ENCODE measurements around the gene USP6NL.

USP6NL gene

GRCh38 chr10:11414314-11415038 is 197.0 kb downstream of the USP6NL start:
- TF ChIP-seq CTCF (IDR thresholded peaks at IDR 0.05; ENCODE audit: low read depth, low read length) = no peak
- no peak for DNase-seq (ENCODE audit: low read depth, low spot score)
- in situ Hi-C loops (cut with HindIII; ENCODE audit: low sequenced_read_pairs) = no loop called here
- H3K4me3 ChIP-seq (ENCODE audit: low read depth, low read length) = no peak overlapping the region

DNA sequence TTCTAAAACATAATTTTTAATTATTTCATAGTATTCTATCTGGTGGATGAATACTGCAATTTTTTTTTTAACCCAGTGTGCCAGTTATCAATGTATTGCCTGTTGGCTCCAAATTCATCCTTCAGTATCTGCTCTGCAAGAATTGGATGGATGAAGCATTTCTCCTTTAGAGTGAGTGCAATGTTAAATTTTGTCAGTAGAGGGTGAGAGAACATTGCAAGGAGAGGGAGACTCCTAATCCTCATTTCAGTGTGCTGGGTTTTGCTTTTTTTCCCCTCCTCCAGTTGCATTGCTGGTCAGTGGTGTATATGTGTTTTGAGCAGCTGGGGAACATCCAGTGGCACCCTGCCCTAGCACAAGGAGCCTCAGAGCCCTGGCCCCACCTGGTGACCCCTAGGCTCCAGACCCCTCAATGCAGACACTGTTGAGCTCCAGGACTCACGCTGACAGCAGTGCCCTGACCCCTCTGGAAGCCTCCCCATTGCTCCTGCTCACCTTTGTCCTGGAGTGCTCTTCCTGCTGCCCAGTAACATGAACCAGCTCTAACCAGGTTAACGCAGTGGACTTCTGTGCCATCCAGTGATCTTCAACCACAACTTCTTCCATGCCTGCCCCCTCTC is 199.4 kb downstream of the USP6NL start:
- DNase-seq (ENCODE audit: low read depth, low spot score) = no peak
- in situ Hi-C loops (cut with HindIII; ENCODE audit: low sequenced_read_pairs) = no loop called here
- no peak overlapping the region for H3K4me3 ChIP-seq (ENCODE audit: low read depth, low read length)
- TF ChIP-seq CTCF (IDR thresholded peaks at IDR 0.05; ENCODE audit: low read depth, low read length) = no peak

- no peak for DNase-seq (ENCODE audit: low read depth, low spot score)
- H3K4me3 ChIP-seq (ENCODE audit: low read depth, low read length) = no peak overlapping the region
- no peak for TF ChIP-seq CTCF (IDR thresholded peaks at IDR 0.05; ENCODE audit: low read depth, low read length)
- in situ Hi-C loops (cut with HindIII; ENCODE audit: low sequenced_read_pairs) = no loop called here
Observed at GRCh38 chr10:11409357-11409756, 202.1 kb downstream of the USP6NL start.

- DNase-seq (ENCODE audit: low read depth, low spot score) = no peak
- in situ Hi-C loops (cut with HindIII; ENCODE audit: low sequenced_read_pairs) = no loop called here
- TF ChIP-seq CTCF (IDR thresholded peaks at IDR 0.05; ENCODE audit: low read depth, low read length) = no peak
- no peak overlapping the region for H3K4me3 ChIP-seq (ENCODE audit: low read depth, low read length)
Observed at GRCh38 chr10:11407939-11408338, 203.5 kb downstream of the USP6NL start.

GRCh38 chr10:11406746-11407145 is 204.7 kb downstream of the USP6NL start:
- in situ Hi-C loops (cut with HindIII; ENCODE audit: low sequenced_read_pairs) = no loop called here
- no peak for DNase-seq (ENCODE audit: low read depth, low spot score)
- H3K4me3 ChIP-seq (ENCODE audit: low read depth, low read length) = no peak overlapping the region
- TF ChIP-seq CTCF (IDR thresholded peaks at IDR 0.05; ENCODE audit: low read depth, low read length) = no peak

- DNase-seq (ENCODE audit: low read depth, low spot score) = no peak
- in situ Hi-C loops (cut with HindIII; ENCODE audit: low sequenced_read_pairs) = no loop called here
- no peak for TF ChIP-seq CTCF (IDR thresholded peaks at IDR 0.05; ENCODE audit: low read depth, low read length)
- H3K4me3 ChIP-seq (ENCODE audit: low read depth, low read length) = no peak overlapping the region
Observed at GRCh38 chr10:11404901-11405300, 206.5 kb downstream of the USP6NL start.
